GM19452 (cell line): ENCODE results near the gene EPC1.
"Not testable (repeated sequence)": the region's sequence is repeated elsewhere in the genome, so short reads cannot be mapped to it uniquely, and the experiment has no call there.

ENCODE experiments used
- ATAC-seq: cut with Tn5 transposase; IDR thresholded peaks from one replicate; pipeline ENCODE4 v1.9.1; 2021; ENCODE audit not compliant: unreplicated experiment

Gene EPC1

GRCh38 chr10:32346551-32347362, at the start of gene EPC1:
Gene EPC1 (minus strand): TSS chr10:32347158. CDS start chr10:32346915, 243 bp downstream.
- ATAC-seq: peak; percentile 66

GRCh38 chr10:32393911-32394310, 47.0 kb upstream of the EPC1 start:
- no peak for ATAC-seq

- not testable (repeated sequence) for ATAC-seq
Measured at GRCh38 chr10:32392284-32392683, 45.3 kb upstream of the EPC1 start.

- no peak for ATAC-seq
Measured at GRCh38 chr10:32390193-32390592, 43.2 kb upstream of the EPC1 start.

GRCh38 chr10:32388258-32389027, 41.5 kb upstream of the EPC1 start:
- no peak for ATAC-seq

- ATAC-seq: no peak
Measured at GRCh38 chr10:32386623-32387260, 39.8 kb upstream of the EPC1 start.

- ATAC-seq: no peak
Measured at GRCh38 chr10:32384171-32384570, 37.2 kb upstream of the EPC1 start.

- ATAC-seq: no peak
Measured at GRCh38 chr10:32381165-32381564, 34.2 kb upstream of the EPC1 start.

GRCh38 chr10:32379950-32380551, 33.1 kb upstream of the EPC1 start:
- ATAC-seq: no peak

GRCh38 chr10:32379318-32379949, 32.5 kb upstream of the EPC1 start:
- ATAC-seq: no peak

- peak; percentile 92 for ATAC-seq
Measured at GRCh38 chr10:32378363-32379317, 31.7 kb upstream of the EPC1 start.

- peak; percentile 40 for ATAC-seq
Measured at GRCh38 chr10:32377458-32378259, 30.7 kb upstream of the EPC1 start.

GRCh38 chr10:32376771-32377170, 29.8 kb upstream of the EPC1 start:
- ATAC-seq: no peak

- no peak for ATAC-seq
Measured at GRCh38 chr10:32376097-32376496, 29.1 kb upstream of the EPC1 start.

- ATAC-seq: no peak
Measured at GRCh38 chr10:32375631-32376030, 28.7 kb upstream of the EPC1 start.

- ATAC-seq: no peak
Measured at GRCh38 chr10:32374605-32375004, 27.6 kb upstream of the EPC1 start.

- ATAC-seq: no peak
Measured at GRCh38 chr10:32373496-32373895, 26.5 kb upstream of the EPC1 start.

- no peak for ATAC-seq
Measured at GRCh38 chr10:32373031-32373430, 26.1 kb upstream of the EPC1 start.
